22Rv1 (cell line): ENCODE results near the gene CYP27C1.

Experiments
- ZFX ChIP-seq: fragments of 450-650 bp; IDR thresholded peaks from 2 replicates; pipeline ENCODE4 v1.6.1; 2017; ENCODE audit warnings: antibody characterized with exemption, borderline replicate concordance
- TF ChIP-seq, protein P1 (sequence below): fragments of 450-650 bp; IDR thresholded peaks from 2 replicates; pipeline ENCODE4 v1.5.1; 2017; ENCODE audit warnings: mild to moderate bottlenecking

DNA sequence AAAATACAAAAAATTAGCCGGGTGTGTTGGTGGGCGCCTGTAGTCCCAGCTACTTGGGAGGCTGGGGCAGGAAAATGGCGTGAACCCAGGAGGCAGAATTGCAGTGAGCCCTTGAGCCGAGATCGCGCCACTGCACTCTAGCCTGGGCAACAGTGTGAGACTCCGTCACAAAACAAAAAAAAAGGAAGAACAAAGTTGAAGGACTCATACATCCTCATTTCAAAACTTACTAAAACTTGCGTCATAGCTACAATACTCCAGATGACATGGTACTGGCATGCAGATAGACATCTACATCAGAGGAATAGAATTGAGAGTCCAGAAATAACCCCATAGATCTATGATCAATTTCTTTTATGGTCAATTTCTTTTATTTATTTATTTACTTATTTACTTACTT lies 13.6 kb upstream of the CYP27C1 start:
- TF ChIP-seq, protein P1, sequence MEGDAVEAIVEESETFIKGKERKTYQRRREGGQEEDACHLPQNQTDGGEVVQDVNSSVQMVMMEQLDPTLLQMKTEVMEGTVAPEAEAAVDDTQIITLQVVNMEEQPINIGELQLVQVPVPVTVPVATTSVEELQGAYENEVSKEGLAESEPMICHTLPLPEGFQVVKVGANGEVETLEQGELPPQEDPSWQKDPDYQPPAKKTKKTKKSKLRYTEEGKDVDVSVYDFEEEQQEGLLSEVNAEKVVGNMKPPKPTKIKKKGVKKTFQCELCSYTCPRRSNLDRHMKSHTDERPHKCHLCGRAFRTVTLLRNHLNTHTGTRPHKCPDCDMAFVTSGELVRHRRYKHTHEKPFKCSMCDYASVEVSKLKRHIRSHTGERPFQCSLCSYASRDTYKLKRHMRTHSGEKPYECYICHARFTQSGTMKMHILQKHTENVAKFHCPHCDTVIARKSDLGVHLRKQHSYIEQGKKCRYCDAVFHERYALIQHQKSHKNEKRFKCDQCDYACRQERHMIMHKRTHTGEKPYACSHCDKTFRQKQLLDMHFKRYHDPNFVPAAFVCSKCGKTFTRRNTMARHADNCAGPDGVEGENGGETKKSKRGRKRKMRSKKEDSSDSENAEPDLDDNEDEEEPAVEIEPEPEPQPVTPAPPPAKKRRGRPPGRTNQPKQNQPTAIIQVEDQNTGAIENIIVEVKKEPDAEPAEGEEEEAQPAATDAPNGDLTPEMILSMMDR, result no peak
- no peak for TF ChIP-seq ZFX
